GM12872 (cell line): ENCODE data around the gene PRMT7.

Source experiments
- CTCF ChIP-seq: IDR thresholded peaks from 3 replicates; pipeline ENCODE4 v1.5.1; 2011; ENCODE audit warnings: low read depth, mild to moderate bottlenecking, low read length, moderate library complexity; ENCODE audit not compliant: insufficient read depth

PRMT7 gene

GRCh38 chr16:68299571-68300453 lies 11.0 kb upstream of the PRMT7 start:
- TF ChIP-seq CTCF: no peak

- TF ChIP-seq CTCF: no peak
Measured at GRCh38 chr16:68300734-68301459, 9.9 kb upstream of the PRMT7 start.

GRCh38 chr16:68306633-68307032 lies 4.2 kb upstream of the PRMT7 start:
- TF ChIP-seq CTCF: no peak

- TF ChIP-seq CTCF: no peak
Measured at GRCh38 chr16:68309799-68310198, 1.0 kb upstream of the PRMT7 start.

GRCh38 chr16:68310437-68310773 lies 414 bp upstream of the PRMT7 start:
- TF ChIP-seq CTCF: no peak

GRCh38 chr16:68313116-68313515 lies 2.3 kb downstream of the PRMT7 start:
- no peak for TF ChIP-seq CTCF

GRCh38 chr16:68319185-68319908 lies 8.5 kb downstream of the PRMT7 start:
- TF ChIP-seq CTCF: no peak
